Inflammatory macrophage treated with lipopolysaccharide for 1 hour (primary cell): Measurements from ENCODE around the gene ANO8.
"Not testable (repeated sequence)": the region's sequence is repeated elsewhere in the genome, so short reads cannot be mapped to it uniquely, and the experiment has no call there.

Experiments
- DNase-seq, 2 donors: peaks; one replicate each; pipeline ENCODE4 v3.0.0-alpha.2; 2020 to 2022

Gene ANO8

DNA sequence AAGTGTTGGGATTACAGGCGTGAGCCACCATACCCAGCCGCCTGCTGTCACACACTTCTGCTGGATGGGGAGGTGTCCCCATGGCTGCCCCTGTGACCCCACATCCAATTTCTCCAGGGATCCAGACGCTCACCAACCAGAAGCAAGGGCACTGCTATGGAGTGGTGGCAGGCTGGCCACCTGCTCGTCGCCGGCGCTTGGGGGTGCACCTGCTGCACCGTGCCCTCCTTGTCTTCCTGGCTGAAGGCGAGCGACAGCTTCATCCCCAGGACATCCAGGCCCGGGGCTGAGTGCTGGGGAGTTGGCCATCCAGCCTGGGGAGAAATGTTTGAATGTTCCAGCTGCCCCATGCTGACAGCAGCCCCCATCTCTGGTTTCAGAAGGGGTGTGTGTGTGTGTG is 48.4 kb downstream of the ANO8 start:
- DNase-seq, result no peak

DNA sequence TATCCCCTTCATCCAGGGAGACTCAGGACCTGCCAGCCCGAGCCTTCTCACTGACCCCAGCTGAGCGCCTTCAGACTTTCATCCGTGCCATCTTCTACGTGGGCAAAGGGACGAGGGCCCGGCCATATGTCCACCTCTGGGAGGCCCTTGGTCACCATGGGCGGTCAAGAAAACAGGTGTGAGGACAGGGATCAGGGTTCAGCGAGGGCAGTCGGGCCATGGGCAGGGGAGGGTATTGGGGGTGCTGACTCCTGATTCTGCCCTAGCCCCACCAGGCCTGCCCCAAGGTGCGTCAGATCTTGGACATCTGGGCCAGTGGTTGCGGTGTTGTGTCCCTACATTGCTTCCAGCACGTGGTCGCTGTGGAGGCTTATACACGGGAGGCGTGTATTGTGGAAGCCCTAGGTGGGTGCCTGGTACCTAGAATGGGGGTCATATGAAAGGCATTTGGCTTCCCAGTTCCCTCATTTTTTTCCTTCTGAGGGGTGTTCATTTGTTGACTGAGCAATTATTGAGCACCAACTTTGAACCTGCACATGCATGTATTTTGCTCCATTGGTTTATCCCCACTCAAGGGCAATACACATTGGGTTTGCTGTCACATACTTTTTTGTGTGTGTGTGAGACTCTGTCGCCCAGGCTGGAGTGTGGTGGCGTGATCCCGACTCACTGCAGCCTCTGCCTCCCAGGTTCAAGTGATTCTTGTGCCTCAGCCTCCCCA is 49.1 kb downstream of the ANO8 start:
- no peak for DNase-seq

DNA sequence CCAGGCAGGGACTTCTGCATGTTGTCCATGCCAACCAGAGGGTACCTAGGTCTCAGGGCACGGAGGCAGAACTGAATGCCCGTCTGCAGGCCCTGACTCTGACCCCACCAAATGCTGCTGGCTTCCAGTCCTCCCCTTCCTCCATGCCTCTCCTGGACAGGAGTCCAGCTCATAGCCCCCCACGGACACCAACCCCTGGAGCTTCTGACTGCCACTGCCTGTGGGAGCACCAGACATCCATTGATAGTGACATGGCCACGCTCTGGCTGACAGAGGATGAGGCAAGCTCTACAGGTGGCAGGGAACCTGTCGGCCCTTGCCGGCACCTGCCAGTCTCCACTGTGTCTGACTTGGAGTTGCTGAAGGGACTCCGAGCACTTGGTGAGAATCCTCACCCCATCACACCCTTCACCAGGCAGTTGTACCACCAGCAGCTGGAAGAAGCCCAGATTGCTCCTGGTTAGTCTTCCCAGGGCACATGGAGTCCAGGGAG is 51.1 kb downstream of the ANO8 start:
- DNase-seq, result no peak

DNA sequence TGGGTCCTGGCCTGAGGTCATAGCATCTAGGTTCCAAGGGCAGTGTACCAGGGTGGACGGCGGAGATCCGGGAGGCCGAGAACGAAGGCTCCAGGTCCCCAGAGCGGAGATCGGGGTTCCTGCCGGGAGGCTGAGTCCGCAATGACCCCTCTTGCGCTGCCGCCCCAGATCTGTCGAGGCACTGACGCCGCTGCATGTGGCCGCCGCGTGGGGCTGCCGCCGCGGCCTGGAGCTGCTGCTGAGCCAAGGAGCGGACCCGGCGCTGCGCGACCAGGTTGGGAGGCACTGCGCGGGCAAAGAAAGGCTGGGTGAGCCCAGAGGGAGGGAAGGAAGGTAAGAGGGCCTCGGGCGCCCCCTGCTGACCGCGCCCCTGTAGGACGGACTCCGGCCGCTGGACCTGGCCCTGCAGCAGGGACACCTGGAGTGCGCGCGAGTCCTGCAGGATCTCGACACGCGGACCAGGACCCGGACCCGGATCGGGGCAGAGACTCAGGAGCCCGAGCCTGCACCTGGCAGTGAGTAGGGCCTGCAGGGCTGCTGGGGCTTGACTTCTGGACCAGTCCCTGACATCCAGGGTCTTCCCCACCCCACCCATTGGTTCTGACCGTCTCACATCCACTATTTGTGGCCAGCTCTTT is 52.0 kb downstream of the ANO8 start:
- DNase-seq, result peak; percentile 54 to 87

DNA sequence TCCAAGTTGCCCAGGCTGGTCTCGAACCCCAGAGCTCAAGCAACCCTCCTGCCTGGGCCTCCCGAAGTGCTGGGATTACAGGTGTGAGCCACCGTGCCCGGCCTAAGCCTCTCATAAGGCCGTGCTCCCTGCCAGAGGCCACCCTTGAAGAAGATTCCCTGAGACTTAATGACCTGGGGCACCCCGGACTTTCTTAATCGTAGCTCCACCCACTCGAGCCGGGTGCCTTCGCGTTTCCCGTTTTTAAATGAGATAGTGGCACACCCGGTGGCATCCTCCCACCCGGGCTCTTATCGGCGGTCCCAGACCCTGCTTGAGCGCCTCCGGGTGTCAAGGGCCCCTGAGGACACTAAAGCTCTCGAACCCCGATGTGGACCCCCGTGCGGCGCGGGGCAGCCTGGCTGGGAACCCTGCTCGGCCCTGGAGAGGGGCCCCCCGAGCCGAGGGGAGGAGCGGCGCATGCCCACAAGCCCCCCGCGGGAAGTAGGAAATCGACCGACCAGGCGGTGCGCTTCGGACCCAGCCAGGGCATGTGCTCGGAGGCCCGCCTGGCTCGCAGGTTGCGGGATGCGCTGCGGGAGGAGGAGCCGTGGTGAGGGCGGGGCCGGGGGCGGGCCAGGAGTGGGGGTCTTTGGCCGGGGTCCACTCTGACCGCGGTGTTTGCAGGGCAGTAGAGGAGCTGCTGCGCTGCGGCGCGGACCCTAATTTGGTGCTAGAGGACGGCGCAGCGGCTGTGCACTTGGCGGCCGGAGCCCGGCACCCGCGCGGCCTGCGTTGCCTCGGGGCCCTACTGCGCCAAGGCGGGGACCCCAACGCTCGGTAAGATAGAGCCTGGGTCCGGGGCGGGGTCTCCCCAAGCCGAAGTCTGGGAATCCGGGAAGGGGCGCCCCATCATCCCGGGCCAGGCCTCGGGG is 53.0 kb downstream of the ANO8 start, which contains the start of gene ANKLE1:
ANKLE1 (plus strand) TSS at position 511 of the 914 bp plus-strand sequence; CDS start at position 531, 20 bp downstream.
- DNase-seq, result peak; percentile 88 to 92

DNA sequence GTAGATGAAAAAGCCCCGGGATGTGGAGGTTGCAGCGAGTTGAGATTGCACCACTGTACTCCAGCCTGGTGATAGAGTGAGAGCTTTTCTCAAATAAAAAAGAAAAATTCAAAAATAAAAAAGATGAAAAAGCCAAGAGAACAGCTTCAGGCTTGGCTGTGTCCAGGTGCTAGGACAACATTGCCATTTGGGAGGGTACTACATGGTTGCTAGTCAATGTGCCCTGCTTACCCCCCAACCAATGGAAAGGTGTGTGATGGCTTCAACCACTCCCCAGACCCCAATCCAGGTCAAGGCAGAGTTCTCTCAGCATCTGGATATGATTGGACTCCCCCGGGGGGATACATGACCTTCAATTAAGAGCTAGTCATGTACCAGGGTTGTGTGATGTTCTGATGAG is 55.2 kb downstream of the ANO8 start:
- DNase-seq, result no peak

DNA sequence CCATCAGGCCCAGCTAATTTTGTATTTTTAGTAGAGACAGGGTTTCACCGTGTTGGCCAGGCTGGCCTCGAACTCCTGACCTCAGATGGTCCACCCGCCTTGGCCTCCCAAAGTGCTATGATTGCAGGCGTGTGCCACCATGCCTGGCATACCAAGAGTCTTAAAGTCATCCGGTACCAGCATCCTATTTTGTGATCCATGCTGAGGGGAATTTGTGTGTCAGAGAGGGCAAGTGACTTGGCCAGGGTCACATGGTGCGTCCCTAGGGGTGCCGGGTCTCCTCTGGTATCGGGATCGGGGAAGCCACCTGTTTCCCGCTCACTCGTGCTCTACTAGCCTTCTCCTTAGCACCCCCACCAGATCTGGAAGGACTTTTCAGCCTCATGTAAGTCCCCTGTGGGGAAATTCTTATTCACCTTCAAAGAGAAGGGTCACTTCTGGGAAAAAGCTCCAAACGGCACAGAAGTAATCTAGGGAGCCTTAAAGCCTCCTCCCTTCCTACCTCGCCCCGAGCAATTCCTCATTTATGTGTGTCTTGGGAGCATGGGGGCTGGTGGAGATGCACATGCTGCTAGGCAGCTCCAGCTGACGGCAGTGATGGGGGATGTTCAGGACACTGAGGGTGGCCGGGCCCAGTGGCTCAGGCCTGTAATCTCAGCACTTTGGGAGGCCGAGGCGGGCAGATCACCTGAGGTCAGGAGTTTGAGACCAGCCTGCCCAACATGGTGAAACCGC is 59.0 kb downstream of the ANO8 start:
- no peak for DNase-seq

DNA sequence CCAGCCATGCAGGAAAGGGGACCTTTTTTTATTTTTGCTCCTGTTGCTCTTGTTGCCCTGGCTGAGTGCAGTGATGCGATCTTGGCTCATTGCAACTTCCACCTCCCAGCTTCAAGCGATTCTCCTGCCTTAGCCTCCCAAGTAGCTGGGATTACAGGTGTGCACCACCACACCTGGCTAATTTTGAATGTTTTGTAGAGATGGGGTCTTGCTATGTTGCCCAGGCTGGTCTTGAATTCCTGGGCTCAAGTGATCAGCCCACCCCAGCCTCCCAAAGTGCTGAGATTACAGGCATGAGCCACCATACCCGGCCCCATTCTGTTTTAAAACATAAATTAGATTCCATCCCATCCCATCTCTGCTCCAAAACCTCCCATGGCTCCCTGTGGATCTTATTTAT is 59.8 kb downstream of the ANO8 start:
- not testable (repeated sequence) for DNase-seq
